ENCODE measurements around the gene RAB4A.
"Not testable (repeated sequence)": the region's sequence is repeated elsewhere in the genome, so short reads cannot be mapped to it uniquely, and the experiment has no call there.

RAB4A gene

DNA sequence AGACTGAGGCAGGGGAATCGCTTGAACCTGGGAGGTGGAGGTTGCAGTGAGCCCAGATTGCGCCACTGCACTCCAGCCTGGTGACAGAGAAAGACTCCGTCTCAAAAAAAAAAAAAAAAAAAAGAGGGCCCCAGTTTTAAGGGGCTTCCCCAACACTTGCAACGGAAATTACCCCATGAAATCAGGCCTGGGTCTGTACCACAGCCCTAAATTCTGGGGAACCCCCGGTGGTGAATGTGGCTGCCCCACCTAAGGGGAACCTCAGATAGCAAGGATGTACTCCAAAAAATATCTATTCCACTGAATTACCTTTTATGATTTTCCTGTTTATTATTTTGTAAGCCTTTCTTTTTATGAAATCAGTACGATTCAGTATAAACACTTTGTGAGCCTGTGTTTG, 56.9 kb downstream of the RAB4A start:
- H3K27me3 ChIP-seq (ENCODE audit: low read depth); H3K4me1 ChIP-seq; DNase-seq (ENCODE audit: low spot score in 2 of 2); H3K9me3 ChIP-seq; in situ Hi-C loops (cut with MboI; ENCODE audit: low sequenced_read_pairs); H3K4me3 ChIP-seq: not testable (repeated sequence)
- peaks cover 24% of the 10 kb centered on the region for H3K36me3 ChIP-seq (replicated peaks)

DNA sequence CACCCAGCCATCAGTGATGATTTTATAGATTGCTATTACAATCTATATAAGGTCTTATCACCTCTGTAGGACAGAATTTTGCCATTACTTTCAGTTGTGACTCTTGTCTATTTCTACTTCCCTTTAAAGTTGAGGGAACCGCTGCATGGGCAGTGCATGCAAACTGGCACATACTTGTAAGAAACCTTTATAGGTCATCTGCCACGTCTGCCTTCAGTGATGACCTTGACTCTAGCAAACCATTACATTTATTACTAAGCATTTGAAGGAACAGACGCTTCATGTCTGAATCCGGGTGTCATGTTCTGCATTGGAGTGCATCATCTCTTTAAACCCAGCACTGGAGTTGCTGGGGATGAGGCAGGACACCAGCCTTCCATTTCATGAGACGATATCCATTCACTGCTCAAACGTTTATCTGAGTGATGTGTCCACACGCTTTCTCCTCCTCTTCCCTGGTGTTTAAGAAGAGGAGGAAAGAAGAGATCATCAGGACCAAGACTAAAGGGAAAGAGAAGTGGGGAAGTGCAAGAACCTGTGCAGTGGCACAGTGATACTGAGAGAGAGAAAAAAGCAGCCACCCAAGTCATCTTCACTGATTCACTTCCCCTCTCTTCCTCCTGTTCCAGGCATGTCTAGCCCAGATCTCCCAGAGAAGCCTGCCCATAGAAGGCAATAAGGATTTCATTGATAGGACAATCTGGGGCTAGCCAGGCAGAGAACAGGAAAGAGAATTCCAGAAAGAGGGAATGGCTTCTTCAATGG, 57.9 kb downstream of the RAB4A start:
- in situ Hi-C loops (cut with MboI; ENCODE audit: low sequenced_read_pairs), result no loop called here
- H3K4me1 ChIP-seq, result peaks cover 5% of the 10 kb centered on the region
- no peak overlapping the region for H3K4me3 ChIP-seq

DNA sequence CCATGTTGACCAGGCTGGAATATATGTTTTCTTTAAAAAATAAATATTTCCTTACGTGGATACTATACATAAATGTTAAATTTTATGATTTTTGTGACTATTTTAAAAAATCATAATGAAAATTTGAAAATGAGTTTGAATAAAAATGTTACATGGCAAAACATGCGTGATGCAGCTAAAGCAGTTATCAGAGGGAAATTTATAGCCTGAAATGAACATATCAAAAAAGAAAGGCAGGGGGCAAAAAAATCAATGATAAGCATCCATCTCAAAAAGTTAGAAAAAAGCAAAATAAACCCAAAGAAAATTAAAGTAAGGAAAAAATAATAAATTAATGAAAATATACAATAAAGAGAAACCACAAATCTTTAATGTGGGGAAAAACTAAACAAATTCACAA, 63.4 kb downstream of the RAB4A start:
- Histone ChIP-seq H3K36me3 (replicated peaks) (no peaks in the 10 kb centered on the region), H3K4me1 (peaks cover 3% of the 10 kb centered on the region; the same call in 1 of the 2 replicates), H3K9me3 (no peaks in the 10 kb centered on the region), H3K27me3 (ENCODE audit: low read depth) (no peaks in the 10 kb centered on the region), H3K4me3 (no peak overlapping the region)
- in situ Hi-C loops (cut with MboI; ENCODE audit: low sequenced_read_pairs), result no loop called here
- no peak for DNase-seq (ENCODE audit: low spot score in 2 of 2)

More for the DNA sequence above, 57.9 kb downstream of the RAB4A start:
- Histone ChIP-seq H3K36me3 (replicated peaks) (peaks cover 17% of the 10 kb centered on the region), H3K27me3 (ENCODE audit: low read depth) (no peaks in the 10 kb centered on the region), H3K9me3 (no peaks in the 10 kb centered on the region)
- DNase-seq (ENCODE audit: low spot score in 2 of 2), result no peak

DNA sequence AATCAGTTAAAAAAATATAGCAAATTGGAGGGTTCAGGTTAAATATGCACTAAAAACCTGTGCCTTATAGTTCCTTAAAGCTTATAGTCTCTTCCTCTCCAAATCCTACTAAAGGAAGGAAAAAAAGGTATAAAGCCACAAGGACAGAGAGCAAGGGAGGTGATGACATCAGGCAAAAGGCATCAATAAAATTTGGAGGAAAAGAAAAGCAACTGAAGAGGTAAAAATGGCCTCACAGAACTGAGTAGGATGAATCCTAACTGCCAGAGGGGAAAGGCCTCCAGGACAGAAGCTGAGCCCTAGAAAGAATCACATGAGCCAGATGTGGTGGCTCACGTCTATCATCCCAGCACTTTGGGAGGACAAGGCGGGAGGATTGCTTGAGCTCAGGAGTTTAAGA, 63.8 kb downstream of the RAB4A start:
- Histone ChIP-seq H3K4me1 (peaks cover 4% of the 10 kb centered on the region; the same call in 1 of the 2 replicates), H3K4me3 (no peak overlapping the region), H3K9me3 (no peaks in the 10 kb centered on the region), H3K27me3 (ENCODE audit: low read depth) (no peaks in the 10 kb centered on the region), H3K36me3 (replicated peaks) (no peaks in the 10 kb centered on the region)
- DNase-seq (ENCODE audit: low spot score in 2 of 2), result no peak
- in situ Hi-C loops (cut with MboI; ENCODE audit: low sequenced_read_pairs), result no loop called here

DNA sequence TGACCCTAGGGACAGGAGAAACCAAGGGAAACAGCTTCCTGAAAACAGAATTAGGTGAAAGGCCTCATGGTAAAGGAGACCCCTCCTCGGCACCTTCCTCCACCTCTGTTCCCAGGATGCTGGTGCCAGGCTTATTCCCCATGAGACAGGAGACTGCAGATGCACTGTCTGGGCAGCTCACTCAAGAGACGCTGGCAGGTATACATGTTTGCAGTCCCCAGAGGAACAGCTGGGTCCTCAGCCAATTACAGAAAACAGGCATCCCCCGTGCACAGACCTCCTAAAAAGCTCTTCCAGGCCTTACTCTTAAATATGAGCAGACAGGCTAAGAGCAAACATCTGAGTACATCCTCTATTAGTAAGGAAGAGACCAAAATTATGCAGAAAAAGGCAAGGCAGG, 65.4 kb downstream of the RAB4A start:
- Histone ChIP-seq H3K27me3 (ENCODE audit: low read depth) (no peaks in the 10 kb centered on the region), H3K36me3 (replicated peaks) (0 out of 2 replicates have a peak, but pooled peaks cover 3% of the 10 kb centered on the region), H3K4me1 (peaks cover 14% of the 10 kb centered on the region), H3K9me3 (no peaks in the 10 kb centered on the region), H3K4me3 (no peak overlapping the region)
- no peak for DNase-seq (ENCODE audit: low spot score in 2 of 2)
- in situ Hi-C loops (cut with MboI; ENCODE audit: low sequenced_read_pairs), result no loop called here

DNA sequence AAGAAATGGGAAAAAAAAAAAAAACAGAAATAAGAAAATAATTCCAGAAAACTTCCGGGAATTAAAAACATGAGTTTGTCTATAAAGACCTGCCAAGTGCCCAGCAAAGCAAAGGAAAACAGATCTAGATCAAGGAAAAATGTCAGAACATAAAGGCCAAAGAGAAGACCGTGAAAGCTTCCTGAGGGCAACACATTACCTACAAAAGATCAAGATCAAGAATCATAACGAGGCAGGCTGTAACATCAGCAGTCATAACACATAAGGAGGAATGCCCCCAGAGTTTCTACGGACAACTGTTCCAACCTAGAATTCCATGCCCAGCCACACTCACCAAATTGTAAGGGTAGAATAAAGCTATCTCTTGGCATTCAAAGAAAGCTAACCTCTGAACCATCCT, 68.2 kb downstream of the RAB4A start:
- in situ Hi-C loops (cut with MboI; ENCODE audit: low sequenced_read_pairs), result no loop called here
- Histone ChIP-seq H3K4me1 (peaks cover 19% of the 10 kb centered on the region), H3K4me3 (no peak overlapping the region), H3K36me3 (replicated peaks) (0 out of 2 replicates have a peak, but pooled peaks cover 3% of the 10 kb centered on the region), H3K9me3 (no peaks in the 10 kb centered on the region), H3K27me3 (ENCODE audit: low read depth) (no peaks in the 10 kb centered on the region)
- no peak for DNase-seq (ENCODE audit: low spot score in 2 of 2)

DNA sequence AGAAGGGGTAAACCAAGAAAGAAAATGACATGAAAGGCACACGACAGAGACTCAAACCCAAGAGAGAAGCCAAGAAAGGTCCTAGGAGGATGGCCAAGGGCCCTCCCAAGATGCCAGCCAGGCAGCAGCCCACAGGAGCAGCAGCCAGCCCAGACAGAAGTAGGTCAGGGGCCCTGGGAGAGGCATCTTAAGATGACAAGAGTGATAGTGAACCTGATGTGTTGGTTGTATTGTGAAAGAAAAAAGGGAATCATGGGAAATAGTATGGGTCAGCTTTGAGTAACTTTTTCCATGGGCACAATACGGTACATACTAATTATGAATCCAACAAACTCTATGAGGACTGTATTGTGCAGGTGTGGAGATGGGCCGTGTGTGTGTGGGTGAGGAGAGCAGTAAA, 68.6 kb downstream of the RAB4A start:
- in situ Hi-C loops (cut with MboI; ENCODE audit: low sequenced_read_pairs), result no loop called here
- Histone ChIP-seq H3K4me3 (no peak overlapping the region), H3K9me3 (no peaks in the 10 kb centered on the region)

DNA sequence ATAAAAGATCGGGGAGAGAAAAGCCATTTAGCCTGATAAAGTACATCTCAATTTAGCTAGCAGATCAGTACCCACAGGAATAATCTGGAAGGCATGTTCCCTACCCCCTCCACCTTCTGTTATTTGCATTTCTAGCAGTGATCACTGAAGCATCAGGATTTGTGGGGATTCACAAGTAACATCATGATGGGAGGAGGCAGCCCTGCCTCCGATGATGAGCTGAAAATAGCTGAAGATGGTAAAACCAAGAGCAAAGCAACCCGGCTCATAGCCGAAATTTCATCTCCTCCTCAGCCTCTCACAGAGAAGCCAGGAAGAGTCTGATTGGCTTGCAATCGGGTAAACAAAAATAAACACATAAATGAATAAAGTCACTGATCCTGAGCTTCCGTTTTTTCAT, 69.6 kb downstream of the RAB4A start:
- no peaks in the 10 kb centered on the region for H3K9me3 ChIP-seq
- peaks cover 19% of the 10 kb centered on the region for H3K4me1 ChIP-seq
- 0 out of 2 replicates have a peak, but pooled peaks cover 3% of the 10 kb centered on the region for H3K36me3 ChIP-seq (replicated peaks)
- no peak for DNase-seq (ENCODE audit: low spot score in 2 of 2)
- H3K27me3 ChIP-seq (ENCODE audit: low read depth), result no peaks in the 10 kb centered on the region
- H3K4me3 ChIP-seq, result peak overlapping the region; percentile 66
- in situ Hi-C loops (cut with MboI; ENCODE audit: low sequenced_read_pairs), result no loop called here

More for the DNA sequence above, 68.6 kb downstream of the RAB4A start:
- H3K4me1 ChIP-seq, result peaks cover 19% of the 10 kb centered on the region
- no peak for DNase-seq (ENCODE audit: low spot score in 2 of 2)
- H3K27me3 ChIP-seq (ENCODE audit: low read depth), result no peaks in the 10 kb centered on the region
- H3K36me3 ChIP-seq (replicated peaks), result 0 out of 2 replicates have a peak, but pooled peaks cover 3% of the 10 kb centered on the region

DNA sequence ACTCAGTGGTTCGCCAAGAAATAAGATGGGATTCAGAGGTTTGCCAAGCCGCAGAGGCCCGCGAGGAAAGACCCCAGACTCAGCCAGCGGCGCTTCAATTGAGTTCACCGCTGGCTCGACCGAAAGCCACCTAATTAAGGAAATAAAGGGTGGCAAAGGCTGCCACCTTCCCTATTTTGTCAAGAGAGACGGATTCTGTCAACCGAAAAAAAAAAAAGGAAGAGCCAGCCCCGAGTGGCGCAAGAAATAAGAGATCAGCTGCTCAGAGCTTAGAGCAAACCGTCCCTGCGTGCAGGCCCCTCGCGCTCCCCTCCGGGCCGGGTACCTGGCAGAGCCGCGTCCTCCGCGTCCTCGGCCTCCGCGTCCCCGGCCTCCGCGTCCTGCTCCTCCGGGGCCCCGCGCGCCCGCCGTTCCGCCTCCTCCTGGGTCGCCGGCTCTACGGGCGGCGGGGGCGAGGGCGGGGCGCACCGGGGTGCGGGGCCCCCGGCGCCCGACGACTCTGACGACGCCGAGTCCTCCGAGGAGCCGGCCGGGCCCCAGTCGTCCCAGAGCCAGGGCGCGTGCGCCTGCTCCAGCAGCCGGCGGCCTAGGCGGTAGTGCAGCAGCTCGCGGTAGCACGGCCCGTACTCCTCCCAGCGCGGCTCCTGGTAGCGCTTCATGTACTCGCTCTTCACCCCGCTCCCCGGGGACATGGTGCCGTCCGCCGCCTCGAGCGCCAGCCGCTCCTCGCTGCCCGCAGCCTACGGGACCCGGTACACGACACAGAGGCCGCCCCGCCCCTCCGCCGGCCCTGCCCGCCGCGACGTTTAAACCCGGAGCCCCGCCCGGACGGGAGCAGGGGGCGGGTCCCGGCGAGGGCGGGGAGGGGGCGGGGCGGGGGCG, 71.1 kb downstream of the RAB4A start:
- Histone ChIP-seq H3K27me3 (ENCODE audit: low read depth) (no peaks in the 10 kb centered on the region), H3K9me3 (no peaks in the 10 kb centered on the region), H3K36me3 (replicated peaks) (0 out of 2 replicates have a peak, but pooled peaks cover 3% of the 10 kb centered on the region), H3K4me1 (peaks cover 19% of the 10 kb centered on the region), H3K4me3 (peak overlapping the region; percentile 66)
- in situ Hi-C loops (cut with MboI; ENCODE audit: low sequenced_read_pairs), result no loop called here
- DNase-seq (ENCODE audit: low spot score in 2 of 2), result peak; percentile 64 to 91

DNA sequence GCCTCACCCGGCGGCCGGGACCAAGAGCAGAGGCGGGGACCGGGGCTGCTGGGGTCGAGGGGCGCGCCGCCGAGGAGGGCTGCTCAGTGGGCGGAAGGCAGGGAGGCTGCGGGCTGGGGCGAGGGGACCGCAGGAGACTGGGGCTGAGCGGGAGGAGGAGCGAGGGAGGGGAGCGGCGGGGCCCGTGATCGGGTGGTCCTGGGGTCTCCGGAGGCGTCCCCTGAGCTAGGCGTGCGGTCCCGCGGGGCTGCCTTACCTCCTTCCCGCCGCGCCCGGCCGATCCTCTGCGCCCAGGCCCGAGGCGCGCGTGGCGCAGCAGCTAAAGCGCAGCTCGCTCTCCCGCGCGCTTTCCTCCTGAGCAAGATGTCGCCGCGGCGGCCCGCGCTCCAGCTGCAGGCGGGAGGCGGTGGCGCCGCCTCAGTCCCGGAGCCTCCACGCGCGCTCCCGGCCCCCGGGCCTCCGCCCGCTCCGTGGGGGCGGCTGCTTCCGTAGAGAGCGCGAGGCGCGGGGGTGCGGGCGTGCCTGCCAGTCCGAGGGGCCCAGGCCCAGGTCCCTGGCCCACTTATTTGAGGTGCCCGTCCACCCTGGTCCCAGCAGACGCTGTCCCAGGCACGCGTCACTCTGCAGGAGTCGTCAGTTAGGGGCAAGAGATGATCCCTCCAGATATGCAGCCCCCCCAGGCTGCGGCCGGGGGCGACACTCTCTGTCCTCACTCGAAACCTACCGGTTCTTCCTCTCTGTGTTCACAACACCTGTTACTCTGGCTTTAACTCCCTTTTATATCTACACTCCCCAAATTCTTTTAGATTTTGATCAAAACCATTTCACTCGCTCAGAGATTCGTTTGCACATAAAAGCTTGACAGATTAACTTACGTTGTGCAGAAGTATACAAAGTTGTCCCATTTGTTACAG, 72.0 kb downstream of the RAB4A start, which contains the start of gene CCSAP:
Gene CCSAP, minus strand, starts transcription at position 392 of the 914 bp plus-strand sequence. CDS start 582 bp downstream, outside the sequence.
- H3K4me1 ChIP-seq, result peaks cover 19% of the 10 kb centered on the region
- H3K4me3 ChIP-seq, result peak within 1 kb of the TSS; percentile 66
- DNase-seq (ENCODE audit: low spot score in 2 of 2), result peak in 1 of 2 experiments; percentile 49
- H3K27me3 ChIP-seq (ENCODE audit: low read depth), result 0 out of 2 replicates have a peak, but pooled peaks cover 2% of the 10 kb centered on the region
- H3K9me3 ChIP-seq, result no peaks in the 10 kb centered on the region
- in situ Hi-C loops (cut with MboI; ENCODE audit: low sequenced_read_pairs), result no loop called here
- 0 out of 2 replicates have a peak, but pooled peaks cover 3% of the 10 kb centered on the region for H3K36me3 ChIP-seq (replicated peaks)

DNA sequence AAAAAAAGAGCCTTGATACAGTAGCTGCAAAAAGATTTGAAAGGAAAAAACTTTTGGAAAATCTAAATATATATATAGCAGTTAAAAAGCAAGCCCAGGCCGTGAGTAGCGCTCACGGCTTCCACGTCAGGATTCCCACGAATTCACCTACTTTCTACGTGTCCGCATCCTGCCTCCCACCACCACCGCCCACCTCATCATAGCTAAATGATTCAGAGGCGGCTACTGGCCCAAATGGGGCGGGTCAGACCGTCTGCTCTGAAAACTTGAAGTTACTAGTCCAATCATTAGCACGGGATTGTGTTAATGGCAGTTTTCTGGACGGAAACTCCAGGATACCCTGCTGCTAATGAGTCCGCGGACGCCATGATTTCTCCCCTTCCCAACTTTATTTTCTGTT, 73.2 kb downstream of the RAB4A start:
- no peak for DNase-seq (ENCODE audit: low spot score in 2 of 2)
- in situ Hi-C loops (cut with MboI; ENCODE audit: low sequenced_read_pairs), result no loop called here
- no peak overlapping the region for H3K4me3 ChIP-seq

DNA sequence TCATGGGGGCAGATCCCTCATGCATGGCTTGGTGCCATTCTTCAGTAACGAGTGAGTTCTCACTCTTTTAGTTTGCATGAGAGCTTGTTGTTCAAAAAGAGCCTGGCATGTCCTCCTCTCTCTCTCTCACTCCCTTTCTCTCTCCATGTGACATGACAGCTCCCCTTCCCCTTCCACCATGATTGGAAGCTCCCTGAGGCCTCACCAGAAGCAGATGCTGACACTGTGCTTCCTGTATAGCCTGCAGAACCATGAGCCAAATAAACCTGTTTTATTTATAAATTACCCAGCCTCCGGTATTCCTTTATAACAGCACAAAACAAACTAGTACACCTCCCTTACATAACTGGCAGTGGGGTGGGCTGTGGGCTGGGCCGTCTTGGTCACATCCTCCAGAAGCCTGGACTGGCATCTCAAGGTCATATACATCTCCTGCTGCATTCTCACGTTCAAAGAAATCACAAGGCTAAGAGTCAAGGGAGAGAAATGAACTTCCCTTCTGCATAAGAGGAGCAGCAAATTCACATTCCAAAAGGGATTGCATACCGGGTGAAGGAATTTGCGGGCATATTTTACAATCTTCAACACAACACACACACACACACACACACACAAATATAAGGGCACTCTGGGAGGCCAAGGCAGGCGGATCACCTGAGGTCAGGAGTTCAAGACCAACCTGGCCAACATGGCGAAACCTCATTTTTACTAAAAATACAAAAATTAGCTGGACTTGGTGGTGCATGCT, 74.2 kb downstream of the RAB4A start:
- DNase-seq (ENCODE audit: low spot score in 2 of 2), result no peak
- Histone ChIP-seq H3K27me3 (ENCODE audit: low read depth) (0 out of 2 replicates have a peak, but pooled peaks cover 2% of the 10 kb centered on the region), H3K9me3 (no peaks in the 10 kb centered on the region), H3K4me1 (peaks cover 12% of the 10 kb centered on the region), H3K4me3 (no peak overlapping the region), H3K36me3 (replicated peaks) (0 out of 2 replicates have a peak, but pooled peaks cover under 1% of the 10 kb centered on the region)
- in situ Hi-C loops (cut with MboI; ENCODE audit: low sequenced_read_pairs), result no loop called here

More for the DNA sequence above, 73.2 kb downstream of the RAB4A start:
- Histone ChIP-seq H3K27me3 (ENCODE audit: low read depth) (0 out of 2 replicates have a peak, but pooled peaks cover 2% of the 10 kb centered on the region), H3K9me3 (no peaks in the 10 kb centered on the region), H3K36me3 (replicated peaks) (0 out of 2 replicates have a peak, but pooled peaks cover 3% of the 10 kb centered on the region), H3K4me1 (peaks cover 18% of the 10 kb centered on the region)
